Activated CD4-positive, alpha-beta T cell treated with anti-CD3 and anti-CD28 coated beads for 48 hours (primary cell): ENCODE measurements around the gene SHB.
"Not testable (repeated sequence)": the region's sequence is repeated elsewhere in the genome, so short reads cannot be mapped to it uniquely, and the experiment has no call there.

Experiments used
- DNase-seq: peaks from one replicate; pipeline ENCODE4 v3.0.0-alpha.2; 2020

Gene SHB

GRCh38 chr9:37913480-37914153 is 155.4 kb downstream of the SHB start:
- peak; percentile 87 for DNase-seq

DNA sequence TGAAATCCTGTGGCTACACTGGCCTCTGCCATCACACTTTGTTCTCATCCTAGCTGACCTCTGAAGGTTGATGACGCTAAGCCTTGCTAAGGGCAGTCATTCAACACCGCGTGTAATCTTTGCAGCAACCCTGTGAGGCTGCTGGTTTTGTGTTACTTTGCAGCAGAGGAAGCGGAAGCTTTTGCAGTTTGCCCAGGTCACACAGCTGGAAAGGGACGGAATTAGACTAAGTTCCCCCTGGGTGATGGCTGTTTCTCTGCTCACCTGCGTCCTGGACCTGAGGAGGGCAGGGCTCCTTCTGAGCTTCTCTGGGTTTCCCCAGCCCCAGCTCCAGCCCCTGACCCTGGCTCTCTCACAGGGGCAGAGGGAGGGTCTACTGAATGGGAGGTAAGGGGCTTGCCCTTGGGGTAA is 157.8 kb downstream of the SHB start:
- no peak for DNase-seq

DNA sequence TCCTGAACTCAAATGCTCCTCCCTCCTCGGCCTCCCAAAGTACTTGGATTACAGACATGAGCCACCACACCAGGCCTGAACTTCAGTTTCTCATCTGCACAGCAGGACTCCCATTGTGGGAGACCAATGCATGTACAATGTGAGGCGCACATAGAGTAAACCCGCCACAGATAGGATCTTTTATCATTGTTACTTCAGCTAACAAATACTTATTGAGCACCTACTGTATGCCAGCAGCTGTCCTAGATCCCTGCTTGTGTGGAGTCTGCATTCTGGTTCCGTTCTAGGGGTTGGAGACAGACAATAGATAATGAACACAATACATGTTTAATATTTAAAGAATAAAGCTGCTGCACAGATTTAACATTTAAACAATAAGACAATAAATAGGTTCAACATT is 158.8 kb downstream of the SHB start:
- no peak for DNase-seq

DNA sequence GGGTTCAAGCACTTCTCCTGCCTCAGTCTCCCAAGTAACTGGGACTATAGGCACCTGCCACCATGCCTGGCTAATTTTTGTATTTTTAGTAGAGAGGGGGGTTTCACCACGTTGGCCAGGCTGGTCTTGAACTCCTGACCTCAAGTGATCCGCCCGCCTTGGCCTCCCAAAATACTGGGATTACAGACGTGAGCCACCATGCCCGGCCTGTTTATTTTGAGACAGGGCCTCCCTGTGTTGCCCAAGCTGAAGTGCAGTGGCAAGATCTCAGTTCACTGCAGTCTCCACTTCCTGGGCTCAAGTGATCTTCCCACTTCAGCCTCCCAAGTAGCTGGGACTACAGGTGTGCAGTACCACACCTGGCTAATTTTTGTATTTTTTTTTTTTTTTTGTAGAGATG is 159.2 kb downstream of the SHB start:
- DNase-seq, result not testable (repeated sequence)

- DNase-seq, result no peak
Measured at GRCh38 chr9:37909326-37909725, 159.7 kb downstream of the SHB start.

- no peak for DNase-seq
Measured at GRCh38 chr9:37908698-37909186, 160.3 kb downstream of the SHB start.

DNA sequence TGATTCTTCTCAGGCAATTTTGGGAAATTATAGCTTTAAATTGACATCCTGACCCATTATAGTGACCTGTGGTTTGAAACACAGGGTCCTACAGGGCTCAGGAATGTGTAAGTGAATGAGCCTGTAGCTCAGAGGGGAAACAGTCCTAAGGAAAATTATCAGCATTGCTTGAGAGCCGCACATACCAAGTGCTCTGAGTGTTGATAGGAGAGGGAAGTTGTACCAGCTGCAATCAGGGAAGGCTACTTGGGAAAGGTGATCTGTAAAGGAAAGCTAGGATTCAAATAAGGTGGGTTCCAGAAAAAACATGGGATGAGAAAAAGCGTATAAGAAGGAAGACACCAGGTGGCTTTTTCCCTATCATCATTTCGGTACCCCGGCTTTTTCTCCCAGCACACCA is 160.7 kb downstream of the SHB start:
- DNase-seq, result no peak

DNA sequence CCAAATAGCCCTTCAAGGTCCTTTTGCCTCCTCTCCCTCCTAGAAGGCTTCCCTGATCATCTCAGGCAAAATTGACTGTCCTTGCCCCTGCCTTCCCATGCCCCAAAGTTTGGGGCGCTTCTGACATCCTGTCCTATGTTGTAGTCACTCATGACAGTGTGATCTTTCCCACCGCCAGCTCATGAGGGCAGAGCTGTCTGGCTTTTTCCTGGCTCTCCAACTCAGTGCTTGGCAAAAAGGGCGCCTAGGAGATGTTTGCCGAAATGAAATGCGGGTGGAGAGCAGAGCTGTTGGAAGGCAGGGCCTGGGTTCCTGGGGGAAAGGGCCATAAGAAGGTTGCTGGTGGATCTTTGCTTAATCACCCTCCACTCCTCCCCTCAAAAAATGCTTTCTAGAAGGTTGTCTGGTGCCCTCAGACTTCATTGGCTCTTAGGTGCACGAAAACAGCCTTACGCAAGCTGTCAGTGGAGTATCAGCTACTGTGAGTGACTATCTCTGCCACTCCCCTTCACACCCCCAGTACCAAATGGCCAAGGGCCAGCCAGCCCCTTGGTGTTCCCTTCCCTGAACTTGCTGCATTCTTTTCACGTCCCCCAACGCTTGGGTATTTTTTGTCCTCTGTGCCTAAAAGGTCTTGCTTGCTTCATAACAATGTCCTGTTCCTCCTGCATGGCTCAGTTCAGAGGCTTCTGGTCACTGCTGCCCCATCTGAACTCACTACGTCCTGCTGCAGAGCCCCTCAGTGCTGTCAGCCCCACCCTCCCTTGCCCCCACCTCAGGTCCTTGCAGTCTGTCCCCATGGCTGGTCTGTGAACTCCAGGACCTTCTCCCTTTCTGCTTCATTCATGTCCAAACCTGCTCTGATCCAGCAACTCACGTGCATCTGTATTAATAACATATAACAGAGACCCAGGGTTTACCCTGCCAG is 162.5 kb downstream of the SHB start:
- DNase-seq, result no peak

DNA sequence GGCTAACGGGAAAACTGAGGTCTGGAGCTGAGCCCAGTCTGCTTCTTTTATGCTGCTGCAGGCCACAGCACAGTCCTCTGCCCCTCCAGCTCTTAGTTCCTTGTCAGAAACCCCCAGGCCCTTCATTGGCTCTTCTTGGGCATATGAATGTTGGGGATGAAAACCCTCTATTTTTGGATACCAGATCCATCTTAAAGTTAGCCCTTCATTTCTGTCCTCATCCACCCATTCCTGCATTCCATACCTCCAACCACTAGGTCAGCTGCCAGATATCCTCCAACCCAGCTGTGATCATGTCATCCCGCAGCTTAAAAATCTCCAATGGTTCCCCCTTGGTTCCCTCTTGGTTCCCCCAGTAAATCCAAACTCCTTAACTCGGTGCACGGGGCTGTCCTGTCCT is 163.3 kb downstream of the SHB start:
- no peak for DNase-seq

DNA sequence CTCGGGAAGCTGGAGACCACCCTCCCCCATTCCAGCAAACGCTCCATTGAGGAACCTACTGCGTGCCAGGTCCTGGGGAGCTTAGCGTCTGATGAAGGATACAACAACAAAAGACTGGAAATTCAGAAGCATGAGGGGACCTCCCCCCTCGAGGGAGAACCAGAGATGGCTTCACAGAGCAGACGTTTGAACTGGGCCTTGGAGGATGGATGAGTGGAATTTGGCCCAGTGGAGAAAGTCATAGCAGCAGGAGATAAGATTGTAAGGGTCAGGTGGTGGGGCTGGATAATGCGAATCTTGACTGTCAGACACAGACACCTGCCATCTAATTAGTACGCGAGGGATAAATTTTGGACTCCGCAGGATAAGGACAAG is 163.9 kb downstream of the SHB start:
- no peak for DNase-seq

- DNase-seq, result peak; percentile 24
Measured at GRCh38 chr9:37904445-37905130, 164.4 kb downstream of the SHB start.

DNA sequence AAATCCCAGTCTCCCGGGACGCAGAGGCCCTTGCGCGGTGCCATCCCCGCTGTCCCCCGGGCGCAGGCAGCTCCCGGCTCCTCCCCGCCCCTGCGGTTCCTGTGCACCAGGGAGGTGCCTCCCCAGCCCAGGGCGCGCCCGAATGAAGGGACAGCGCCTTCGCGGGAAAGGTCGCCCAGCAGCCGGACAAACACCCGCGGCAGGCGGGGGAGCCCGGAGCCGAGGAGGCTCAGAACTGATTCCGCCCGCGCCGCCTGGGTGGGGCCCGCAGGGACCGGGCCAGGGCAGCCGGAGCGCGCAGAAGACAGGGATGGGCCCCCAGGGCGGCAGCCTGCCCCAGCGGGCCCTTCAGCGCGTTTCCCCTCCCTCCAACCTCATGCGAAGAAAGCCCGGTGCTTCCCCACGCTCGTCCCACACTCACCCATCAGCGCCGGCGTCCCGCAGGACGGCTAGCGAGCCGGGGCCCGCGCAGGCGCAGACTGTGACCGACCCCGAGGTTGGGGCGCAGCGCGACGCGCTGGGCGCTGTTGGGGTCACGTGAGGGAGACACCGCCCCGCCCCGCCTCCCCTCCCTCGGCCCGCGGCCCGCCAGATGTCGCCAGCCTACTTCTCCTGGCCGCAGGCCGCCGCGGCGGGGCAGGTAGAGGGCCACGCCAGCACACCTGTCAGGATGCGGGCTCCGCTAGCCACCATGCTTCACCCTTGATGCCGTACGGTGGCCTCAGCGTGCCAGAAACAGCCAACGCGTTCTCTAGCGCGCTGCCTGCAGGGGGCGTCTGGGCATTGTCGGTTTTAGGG is 165.2 kb downstream of the SHB start, which contains the start of gene SLC25A51:
TSS of gene SLC25A51 (minus strand) at position 481 of the 798 bp plus-strand sequence. CDS start 15,577 bp downstream, outside the sequence.
- peak; percentile 95 for DNase-seq

DNA sequence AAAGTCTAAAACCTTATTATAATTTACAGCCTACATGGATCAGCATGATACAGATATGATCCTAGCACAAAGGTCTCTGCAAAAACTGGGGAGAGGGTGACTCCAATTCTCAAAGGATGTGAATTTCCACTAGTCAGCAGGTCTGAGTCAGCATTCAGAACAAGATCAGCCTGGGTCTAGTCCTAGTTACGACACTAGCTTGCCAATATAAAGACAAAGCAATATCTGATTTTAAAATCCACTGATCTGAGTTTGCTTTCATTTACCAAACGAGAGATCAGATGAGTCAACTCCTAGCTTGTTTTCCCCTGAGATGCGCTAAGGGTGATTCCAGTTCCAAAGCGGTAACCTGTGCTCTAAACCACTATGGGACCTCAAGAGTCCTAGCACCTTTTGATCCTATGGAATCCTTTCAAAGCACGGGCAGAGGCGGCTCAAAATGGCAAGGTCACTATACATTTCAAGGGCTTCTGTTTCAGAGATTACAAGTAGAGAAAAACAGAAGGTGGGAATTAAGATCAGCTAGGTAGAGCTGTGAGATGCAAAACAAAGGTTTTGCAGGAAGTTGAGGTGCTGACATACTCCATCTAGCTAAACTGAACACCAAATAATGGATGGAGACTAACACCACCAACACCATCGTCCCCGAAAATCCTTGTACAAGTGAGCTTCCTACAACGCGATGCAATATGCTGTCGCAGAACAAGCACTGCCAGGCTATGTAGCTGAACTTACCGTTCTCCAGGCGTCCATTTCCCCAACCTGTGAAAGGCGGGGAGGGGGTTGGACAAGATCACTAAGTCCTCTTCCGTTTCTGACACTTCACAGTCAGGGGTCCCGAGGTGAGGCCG is 166.0 kb downstream of the SHB start:
- peak; percentile 27 for DNase-seq

- no peak for DNase-seq
Measured at GRCh38 chr9:37902131-37902530, 166.9 kb downstream of the SHB start.

DNA sequence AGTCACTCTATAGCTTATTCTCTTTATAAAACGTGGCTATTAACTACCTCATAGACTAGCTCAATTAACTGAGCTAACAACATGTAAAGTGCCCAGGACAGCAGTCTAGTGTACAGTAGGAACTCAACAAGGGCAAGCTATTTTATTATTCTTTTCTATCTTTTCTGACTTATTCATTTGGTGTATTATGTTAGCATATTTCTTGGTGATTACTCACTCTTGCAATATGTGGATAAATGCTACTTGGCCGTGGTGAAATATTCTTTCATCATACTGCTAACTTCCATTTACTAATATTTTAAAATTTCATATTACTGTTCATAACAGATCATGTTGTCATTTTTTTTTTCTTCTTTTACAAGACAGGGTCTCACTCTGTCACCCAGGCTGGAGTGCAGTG is 170.0 kb downstream of the SHB start:
- DNase-seq, result no peak

DNA sequence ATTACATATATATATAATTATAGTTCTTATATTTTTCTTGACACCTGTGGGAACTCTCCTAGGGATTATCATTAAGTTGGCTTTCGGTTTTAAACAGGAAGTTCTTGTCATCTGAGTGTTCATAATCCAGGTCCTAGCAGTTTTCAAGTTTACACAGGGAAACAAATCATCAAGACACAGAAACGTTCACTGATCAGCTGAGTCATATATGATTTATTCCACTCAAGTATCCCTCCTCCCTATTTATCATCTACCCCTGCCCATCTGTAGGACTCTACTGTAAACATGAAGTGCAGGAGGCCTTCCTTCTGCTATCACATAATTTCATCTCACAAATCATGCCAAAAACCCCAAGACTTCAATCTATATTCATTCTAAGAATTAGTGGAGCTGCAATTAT is 171.4 kb downstream of the SHB start:
- DNase-seq, result no peak

- no peak for DNase-seq
Measured at GRCh38 chr9:37892063-37892462, 177.0 kb downstream of the SHB start.

DNA sequence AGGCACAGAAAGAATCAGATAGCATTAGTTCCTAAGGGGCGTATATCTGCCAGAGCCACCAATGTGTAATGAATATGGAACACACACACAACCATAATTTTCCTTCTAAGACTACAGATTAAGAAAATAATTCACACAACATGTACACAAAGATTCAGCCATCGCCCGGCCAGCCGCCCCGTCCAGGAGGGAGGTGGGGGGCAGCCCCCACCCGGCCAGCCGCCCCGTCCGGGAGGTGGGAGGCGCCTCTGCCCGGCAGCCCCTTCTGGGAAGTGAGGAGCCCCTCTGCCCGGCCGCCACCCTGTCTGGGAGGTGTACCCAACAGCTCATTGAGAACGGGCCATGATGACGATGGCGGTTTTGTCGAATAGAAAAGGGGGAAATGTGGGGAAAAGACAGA is 178.0 kb downstream of the SHB start:
- DNase-seq, result not testable (repeated sequence)

GRCh38 chr9:37889536-37889935 is 179.5 kb downstream of the SHB start:
- no peak for DNase-seq

DNA sequence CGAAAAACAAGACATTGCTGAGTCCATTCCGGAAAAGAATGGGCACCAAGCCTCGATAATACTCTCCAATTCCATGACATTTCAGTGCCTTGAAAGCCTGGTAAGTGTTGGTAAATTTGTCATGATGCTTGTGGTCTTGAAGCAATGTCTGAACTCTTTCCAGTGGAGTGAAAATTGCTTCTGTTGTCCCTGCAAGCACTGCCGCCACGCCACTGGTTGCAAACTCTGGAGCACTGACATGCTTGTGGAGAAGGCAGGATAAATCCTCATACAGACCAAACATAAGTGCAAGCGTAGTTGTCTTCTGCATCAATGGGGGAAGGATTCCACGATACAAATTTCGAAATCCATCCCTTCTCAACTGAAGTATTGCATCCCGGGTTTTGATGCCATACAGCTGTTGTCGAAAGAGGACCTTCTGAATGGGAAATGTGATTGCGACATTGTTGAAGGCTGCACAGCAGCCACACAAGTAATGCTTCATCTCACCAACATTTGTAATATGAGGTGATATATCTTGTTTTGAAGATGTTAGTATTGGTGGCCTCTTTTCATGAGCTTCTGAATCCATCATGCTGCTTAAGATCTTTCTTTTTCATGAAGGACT is 180.9 kb downstream of the SHB start:
- not testable (repeated sequence) for DNase-seq

DNA sequence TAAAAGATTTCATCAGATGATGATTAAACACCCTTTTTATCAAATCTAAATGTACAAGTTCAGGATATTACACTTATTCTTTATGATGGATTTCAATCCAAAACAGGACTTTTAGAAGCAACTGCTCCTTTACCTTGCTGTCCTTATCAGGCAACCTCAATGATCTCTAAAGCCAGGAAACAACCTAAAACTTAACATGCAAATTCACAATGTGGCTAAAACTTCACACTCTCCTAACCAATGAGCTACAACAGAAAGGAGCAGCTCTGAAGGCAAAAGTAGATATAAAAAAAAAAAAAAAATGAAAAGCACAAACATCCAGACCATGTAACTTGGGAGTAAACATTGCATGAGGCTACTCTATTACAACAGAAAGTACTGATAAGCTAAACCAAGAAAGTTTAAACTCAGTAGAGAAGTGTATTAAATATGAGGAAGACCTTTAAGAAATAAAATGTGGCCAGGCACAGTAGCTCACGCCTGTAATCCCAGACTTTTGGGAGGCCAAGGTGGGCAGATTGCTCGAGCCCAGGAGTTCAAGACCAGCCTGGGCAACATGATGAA is 188.0 kb downstream of the SHB start:
- no peak for DNase-seq
